Panc1 (cell line): ENCODE data around the gene WARS2. TPM values are rescaled to one million over a fixed set of nuclear protein-coding genes. Genes with fewer than 3 reads are reported as not detected.

ENCODE experiments used
- ATAC-seq: fragments of 200-7000 bp; cut with Tn5 transposase; 2 replicates; pipeline ENCODE4 v1.9.1; 2020; ENCODE audit warnings: mild to moderate bottlenecking, moderate library complexity
- BruUV-seq: library from RNA; stranded (reverse); fragments of 400-500 nt; replicated peaks from 2 replicates; lab custom pipeline; 2021; lab: Mats Ljungman, UMichigan
- CTCF ChIA-PET: fragments of 300-600 bp; sonication (Branson Sonifier 250); formaldehyde crosslinking; loops from one replicate; lab custom pipeline; 2022; ENCODE audit warnings: antibody characterized with exemption; lab: Charles Lee
- POLR2A ChIA-PET: fragments of 300-600 bp; sonication (Branson Sonifier 250); formaldehyde crosslinking; loops from one replicate; lab custom pipeline; 2022; ENCODE audit warnings: antibody characterized with exemption; lab: Charles Lee
- DNase-seq: peaks from one replicate; pipeline ENCODE4 v3.0.0-alpha.2; 2010; ENCODE audit warnings: low read depth, low spot score
- H3K27ac ChIP-seq: 2 replicates; pipeline ENCODE4 v1.5.1; 2011; ENCODE audit warnings: mild to moderate bottlenecking, low read length, inconsistent platforms
- H3K27me3 ChIP-seq: fragments of 200-500 bp; sonication (Bioruptor generic); 2 replicates; pipeline ENCODE4 v1.6.0; 2014; ENCODE audit warnings: low read length, inconsistent platforms; ENCODE audit not compliant: control insufficient read depth, insufficient read depth
- H3K36me3 ChIP-seq: fragments of 200-500 bp; sonication (Bioruptor generic); 2 replicates; pipeline ENCODE4 v1.5.1; 2014; ENCODE audit warnings: inconsistent platforms, mild to moderate bottlenecking, low read length, moderate library complexity; ENCODE audit not compliant: control insufficient read depth, insufficient read depth
- H3K4me1 ChIP-seq: 2 replicates; pipeline ENCODE4 v1.5.1; 2011; ENCODE audit warnings: inconsistent platforms, mild to moderate bottlenecking, low read length, moderate library complexity; ENCODE audit not compliant: control insufficient read depth, insufficient read depth
- H3K4me3 ChIP-seq, 2 experiments: 2 replicates each; pipeline ENCODE4 v1.5.1; 2011 to 2012; ENCODE audit warnings: low read depth in 2 of 2, low read length in 2 of 2, mild to moderate bottlenecking in 2 of 2, inconsistent platforms in 1 of 2, moderate library complexity in 1 of 2
- H3K9me3 ChIP-seq: fragments of 200-500 bp; sonication (Bioruptor generic); 2 replicates; pipeline ENCODE4 v1.5.1; 2014; ENCODE audit warnings: low read depth, mild to moderate bottlenecking, inconsistent platforms, low read length, moderate library complexity; ENCODE audit not compliant: control insufficient read depth, insufficient read depth
- POLR2AphosphoS5 ChIP-seq: IDR thresholded peaks from 2 replicates; pipeline ENCODE4 v1.6.1; 2012; ENCODE audit warnings: mild to moderate bottlenecking, low read depth, low read length, moderate library complexity
- SIN3A ChIP-seq: IDR thresholded peaks from 2 replicates; pipeline ENCODE4 v1.6.1; 2012; ENCODE audit warnings: low read depth, mild to moderate bottlenecking, low read length, moderate library complexity, borderline replicate concordance; ENCODE audit not compliant: insufficient read depth
- TCF7L2 ChIP-seq: IDR thresholded peaks from 2 replicates; pipeline ENCODE4 v1.6.1; 2011; ENCODE audit warnings: mild to moderate bottlenecking, low read depth, low read length, inconsistent platforms
- in situ Hi-C: cut with HindIII; loops from 2 replicates; pipeline ENCODE4 v1.10.0; 2016; ENCODE audit warnings: low sequenced_read_pairs, low pct_unique_long_range_greater_than_20kb
- intact Hi-C: fragments of 100-400 bp; cut with micrococcal nuclease; formaldehyde crosslinking; loops from one replicate; pipeline ENCODE4 v1.10.0; 2022; ENCODE audit not compliant: unreplicated experiment
- total RNA-seq: library from RNA; stranded (reverse); gene quantifications from one replicate; pipeline ENCODE4 v1.2.1, GENCODE V29; 2021; ENCODE audit not compliant: unreplicated experiment
- TF ChIP-seq, protein P1 (sequence below), 2 experiments: IDR thresholded peaks; 2 replicates each; pipeline ENCODE4 v1.6.1; 2011 to 2012; ENCODE audit warnings: low read depth in 2 of 2, control low read depth in 1 of 2, low read length in 1 of 2, mild to moderate bottlenecking in 1 of 2, moderate library complexity in 1 of 2; ENCODE audit not compliant: insufficient read depth in 1 of 2
- TF ChIP-seq, protein P2 (sequence below): fragments of 450-650 bp; IDR thresholded peaks from 2 replicates; pipeline ENCODE4 v1.5.1; 2017; ENCODE audit warnings: mild to moderate bottlenecking

WARS2 gene
- total RNA-seq, 1 experiment from 2014 or later: 6.6 TPM

- no peaks in the 10 kb centered on the region for H3K9me3 ChIP-seq
- DNase-seq (no peak), ATAC-seq (no peak)
- H3K27ac ChIP-seq: no peak overlapping the region
- ChIA-PET CTCF (no interaction called here), POLR2A (no interaction called here)
- H3K27me3 ChIP-seq: no peaks in the 10 kb centered on the region; the same call in 1 of the 2 replicates
- H3K36me3 ChIP-seq: no peaks in the 10 kb centered on the region
- BruUV-seq: no TSS peak
- in situ Hi-C loops: no loop called here
- H3K4me3 ChIP-seq: no peak overlapping the region
- no peak for TF ChIP-seq POLR2AphosphoS5
- TF ChIP-seq, protein P1, sequence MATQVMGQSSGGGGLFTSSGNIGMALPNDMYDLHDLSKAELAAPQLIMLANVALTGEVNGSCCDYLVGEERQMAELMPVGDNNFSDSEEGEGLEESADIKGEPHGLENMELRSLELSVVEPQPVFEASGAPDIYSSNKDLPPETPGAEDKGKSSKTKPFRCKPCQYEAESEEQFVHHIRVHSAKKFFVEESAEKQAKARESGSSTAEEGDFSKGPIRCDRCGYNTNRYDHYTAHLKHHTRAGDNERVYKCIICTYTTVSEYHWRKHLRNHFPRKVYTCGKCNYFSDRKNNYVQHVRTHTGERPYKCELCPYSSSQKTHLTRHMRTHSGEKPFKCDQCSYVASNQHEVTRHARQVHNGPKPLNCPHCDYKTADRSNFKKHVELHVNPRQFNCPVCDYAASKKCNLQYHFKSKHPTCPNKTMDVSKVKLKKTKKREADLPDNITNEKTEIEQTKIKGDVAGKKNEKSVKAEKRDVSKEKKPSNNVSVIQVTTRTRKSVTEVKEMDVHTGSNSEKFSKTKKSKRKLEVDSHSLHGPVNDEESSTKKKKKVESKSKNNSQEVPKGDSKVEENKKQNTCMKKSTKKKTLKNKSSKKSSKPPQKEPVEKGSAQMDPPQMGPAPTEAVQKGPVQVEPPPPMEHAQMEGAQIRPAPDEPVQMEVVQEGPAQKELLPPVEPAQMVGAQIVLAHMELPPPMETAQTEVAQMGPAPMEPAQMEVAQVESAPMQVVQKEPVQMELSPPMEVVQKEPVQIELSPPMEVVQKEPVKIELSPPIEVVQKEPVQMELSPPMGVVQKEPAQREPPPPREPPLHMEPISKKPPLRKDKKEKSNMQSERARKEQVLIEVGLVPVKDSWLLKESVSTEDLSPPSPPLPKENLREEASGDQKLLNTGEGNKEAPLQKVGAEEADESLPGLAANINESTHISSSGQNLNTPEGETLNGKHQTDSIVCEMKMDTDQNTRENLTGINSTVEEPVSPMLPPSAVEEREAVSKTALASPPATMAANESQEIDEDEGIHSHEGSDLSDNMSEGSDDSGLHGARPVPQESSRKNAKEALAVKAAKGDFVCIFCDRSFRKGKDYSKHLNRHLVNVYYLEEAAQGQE (IDR thresholded peaks at IDR 0.05; ENCODE audit: insufficient read depth in 1 of 2, low read depth in 2 of 2, low read length in 1 of 2): no peak
- TF ChIP-seq, protein P2, sequence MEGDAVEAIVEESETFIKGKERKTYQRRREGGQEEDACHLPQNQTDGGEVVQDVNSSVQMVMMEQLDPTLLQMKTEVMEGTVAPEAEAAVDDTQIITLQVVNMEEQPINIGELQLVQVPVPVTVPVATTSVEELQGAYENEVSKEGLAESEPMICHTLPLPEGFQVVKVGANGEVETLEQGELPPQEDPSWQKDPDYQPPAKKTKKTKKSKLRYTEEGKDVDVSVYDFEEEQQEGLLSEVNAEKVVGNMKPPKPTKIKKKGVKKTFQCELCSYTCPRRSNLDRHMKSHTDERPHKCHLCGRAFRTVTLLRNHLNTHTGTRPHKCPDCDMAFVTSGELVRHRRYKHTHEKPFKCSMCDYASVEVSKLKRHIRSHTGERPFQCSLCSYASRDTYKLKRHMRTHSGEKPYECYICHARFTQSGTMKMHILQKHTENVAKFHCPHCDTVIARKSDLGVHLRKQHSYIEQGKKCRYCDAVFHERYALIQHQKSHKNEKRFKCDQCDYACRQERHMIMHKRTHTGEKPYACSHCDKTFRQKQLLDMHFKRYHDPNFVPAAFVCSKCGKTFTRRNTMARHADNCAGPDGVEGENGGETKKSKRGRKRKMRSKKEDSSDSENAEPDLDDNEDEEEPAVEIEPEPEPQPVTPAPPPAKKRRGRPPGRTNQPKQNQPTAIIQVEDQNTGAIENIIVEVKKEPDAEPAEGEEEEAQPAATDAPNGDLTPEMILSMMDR: no peak
- no peak for TF ChIP-seq SIN3A
- no peak for TF ChIP-seq TCF7L2
- intact Hi-C loops: no loop called here
- H3K4me1 ChIP-seq: 0 out of 2 replicates have a peak, but pooled peaks cover 3% of the 10 kb centered on the region
These were observed 148.1 kb downstream of the WARS2 start for GRCh38 chr1:118992237-118992825.

GRCh38 chr1:118991448-118991847 is 149.0 kb downstream of the WARS2 start:
- no peaks in the 10 kb centered on the region for H3K9me3 ChIP-seq
- no TSS peak for BruUV-seq
- H3K4me1 ChIP-seq: 0 out of 2 replicates have a peak, but pooled peaks cover 5% of the 10 kb centered on the region

More at GRCh38 chr1:118991448-118991847, 149.0 kb downstream of the WARS2 start:
- intact Hi-C loops (no loop called here), in situ Hi-C loops (no loop called here)
- no peaks in the 10 kb centered on the region for H3K36me3 ChIP-seq
- no peak for DNase-seq
- no peak overlapping the region for H3K27ac ChIP-seq
- H3K27me3 ChIP-seq: no peaks in the 10 kb centered on the region; the same call in 1 of the 2 replicates
- CTCF ChIA-PET: no interaction called here
- POLR2A ChIA-PET: no interaction called here
- no peak overlapping the region for H3K4me3 ChIP-seq
- ATAC-seq: no peak
- TF ChIP-seq POLR2AphosphoS5 (no peak), SIN3A (no peak), TCF7L2 (no peak)
- TF ChIP-seq, protein P2: no peak
- TF ChIP-seq, protein P1 (IDR thresholded peaks at IDR 0.05; ENCODE audit: insufficient read depth in 1 of 2, low read depth in 2 of 2, low read length in 1 of 2): no peak
